Body of pancreas (tissue), 4 donors: ENCODE results near the gene UBASH3A.

ENCODE experiments used
- POLR2A ChIP-seq, 3 donors: fragments of 450-650 bp; IDR thresholded peaks; one replicate each; pipeline ENCODE4 v1.6.1; 2016; ENCODE audit warnings: antibody characterized with exemption in 3 of 3, mild to moderate bottlenecking in 2 of 3
- TF ChIP-seq, protein P1 (sequence below), 7 experiments: fragments of 450-650 bp in 4 of 7; fragments of 200-600 bp in 3 of 7; sonication (generic) in 3 of 7; IDR thresholded peaks; one replicate each; pipeline ENCODE4 v1.5.1; 2016 to 2019; ENCODE audit warnings: antibody characterized with exemption in 7 of 7

DNA sequence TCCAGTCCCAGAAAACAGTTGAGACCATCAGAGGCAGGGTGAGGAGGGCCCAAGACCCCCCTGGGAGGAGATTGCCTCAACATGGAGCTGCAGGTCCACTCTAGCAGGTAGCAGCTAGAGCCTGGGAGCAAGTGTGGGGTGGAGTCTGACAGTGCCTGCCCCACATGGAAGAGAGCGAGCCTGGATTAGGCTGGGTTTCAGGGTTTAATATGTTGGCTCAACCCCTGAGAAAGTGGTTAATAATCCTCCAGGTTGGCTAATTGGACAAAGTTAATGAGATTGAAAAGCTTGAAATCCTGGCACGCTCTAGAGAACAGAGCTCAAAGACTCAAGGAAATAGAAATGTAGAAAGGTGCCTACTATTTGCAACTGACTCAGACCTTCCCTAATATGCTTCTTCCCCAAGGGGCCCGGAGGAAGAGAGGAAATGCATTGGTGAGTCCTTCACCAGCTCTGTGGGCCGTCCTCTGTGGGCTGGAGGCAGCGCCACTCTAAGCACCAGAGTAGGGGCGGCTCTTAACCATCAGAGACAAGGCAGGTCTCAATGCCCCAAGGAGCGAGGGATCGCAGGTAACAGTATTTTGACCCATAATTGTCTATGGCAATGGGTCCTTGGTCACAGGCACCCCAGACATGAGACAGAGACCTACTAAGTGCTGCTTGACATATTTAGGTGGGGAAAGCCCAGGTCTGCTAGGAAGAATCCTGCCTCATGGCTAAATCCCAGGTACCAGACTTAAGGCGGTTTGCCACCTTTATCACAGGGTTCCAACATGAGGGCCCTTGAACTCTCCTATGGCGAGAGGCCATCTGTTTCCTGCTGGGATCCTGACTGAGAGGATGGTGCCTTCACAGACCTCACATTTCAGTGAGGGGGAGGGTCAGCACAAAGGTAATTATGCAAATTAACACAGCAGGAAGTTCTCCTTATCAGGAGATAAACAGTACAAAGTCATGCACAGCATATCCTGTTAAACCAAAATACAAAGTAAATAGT is 58.5 kb downstream of the UBASH3A start:
- TF ChIP-seq, protein P1, sequence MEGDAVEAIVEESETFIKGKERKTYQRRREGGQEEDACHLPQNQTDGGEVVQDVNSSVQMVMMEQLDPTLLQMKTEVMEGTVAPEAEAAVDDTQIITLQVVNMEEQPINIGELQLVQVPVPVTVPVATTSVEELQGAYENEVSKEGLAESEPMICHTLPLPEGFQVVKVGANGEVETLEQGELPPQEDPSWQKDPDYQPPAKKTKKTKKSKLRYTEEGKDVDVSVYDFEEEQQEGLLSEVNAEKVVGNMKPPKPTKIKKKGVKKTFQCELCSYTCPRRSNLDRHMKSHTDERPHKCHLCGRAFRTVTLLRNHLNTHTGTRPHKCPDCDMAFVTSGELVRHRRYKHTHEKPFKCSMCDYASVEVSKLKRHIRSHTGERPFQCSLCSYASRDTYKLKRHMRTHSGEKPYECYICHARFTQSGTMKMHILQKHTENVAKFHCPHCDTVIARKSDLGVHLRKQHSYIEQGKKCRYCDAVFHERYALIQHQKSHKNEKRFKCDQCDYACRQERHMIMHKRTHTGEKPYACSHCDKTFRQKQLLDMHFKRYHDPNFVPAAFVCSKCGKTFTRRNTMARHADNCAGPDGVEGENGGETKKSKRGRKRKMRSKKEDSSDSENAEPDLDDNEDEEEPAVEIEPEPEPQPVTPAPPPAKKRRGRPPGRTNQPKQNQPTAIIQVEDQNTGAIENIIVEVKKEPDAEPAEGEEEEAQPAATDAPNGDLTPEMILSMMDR (IDR thresholded peaks at IDR 0.05), result no peak
- TF ChIP-seq POLR2A (IDR thresholded peaks at IDR 0.05), result peak in 2 of 3 donors; percentile 22 to 46
